GM19463 (cell line): ENCODE results near the gene SLC25A21.

ENCODE experiments used
- ATAC-seq: cut with Tn5 transposase; IDR thresholded peaks from one replicate; pipeline ENCODE4 v1.9.1; 2021; ENCODE audit warnings: mild to moderate bottlenecking, moderate library complexity; ENCODE audit not compliant: unreplicated experiment

SLC25A21 gene

GRCh38 chr14:36672095-36672494, 500.3 kb downstream of the SLC25A21 start:
- ATAC-seq: no peak

GRCh38 chr14:36671149-36671548, 501.3 kb downstream of the SLC25A21 start:
- no peak for ATAC-seq

GRCh38 chr14:36667679-36668078, 504.7 kb downstream of the SLC25A21 start:
- ATAC-seq: no peak

- ATAC-seq: no peak
These were observed 505.8 kb downstream of the SLC25A21 start for GRCh38 chr14:36666416-36667206.

GRCh38 chr14:36665887-36666415, 506.5 kb downstream of the SLC25A21 start:
- ATAC-seq: no peak

- ATAC-seq: no peak
These were observed 507.8 kb downstream of the SLC25A21 start for GRCh38 chr14:36664322-36665193.

- no peak for ATAC-seq
These were observed 508.7 kb downstream of the SLC25A21 start for GRCh38 chr14:36663404-36664321.

- ATAC-seq: no peak
These were observed 509.6 kb downstream of the SLC25A21 start for GRCh38 chr14:36662543-36663403.

- no peak for ATAC-seq
These were observed 510.2 kb downstream of the SLC25A21 start for GRCh38 chr14:36662258-36662542.

- ATAC-seq: peak; percentile 84
These were observed 510.7 kb downstream of the SLC25A21 start, which contains the start of gene PAX9 for GRCh38 chr14:36661506-36662257. TSS of gene PAX9 (plus strand) at chr14:36661860. CDS start at chr14:36662090, 230 bp downstream.

- no peak for ATAC-seq
These were observed 511.5 kb downstream of the SLC25A21 start for GRCh38 chr14:36660736-36661505.

GRCh38 chr14:36659822-36660735, 512.3 kb downstream of the SLC25A21 start:
- ATAC-seq: no peak

- ATAC-seq: no peak
These were observed 513.2 kb downstream of the SLC25A21 start for GRCh38 chr14:36659010-36659821.

GRCh38 chr14:36658123-36659009, 514.0 kb downstream of the SLC25A21 start:
- no peak for ATAC-seq

GRCh38 chr14:36657399-36658122, 514.8 kb downstream of the SLC25A21 start:
- ATAC-seq: no peak
